CD4-positive, alpha-beta T cell (primary cell): ENCODE data around the gene EMILIN3. TPM values are rescaled to one million over a fixed set of nuclear protein-coding genes. Genes with fewer than 3 reads are reported as not detected.

Source experiments
- ATAC-seq: fragments of 200-7000 bp; cut with Tn5 transposase; one replicate; pipeline ENCODE4 v1.10.0; 2022; ENCODE audit warnings: mild to moderate bottlenecking; ENCODE audit not compliant: poor library complexity
- CTCF ChIA-PET: fragments of 350-600 bp; sonication (Branson Sonifier 250); formaldehyde crosslinking; loops from one replicate; lab custom pipeline; 2021; ENCODE audit warnings: antibody characterized with exemption, inconsistent platforms; lab: Charles Lee
- POLR2A ChIA-PET: fragments of 350-600 bp; sonication (Branson Sonifier 250); formaldehyde crosslinking; loops from one replicate; lab custom pipeline; 2021; ENCODE audit warnings: antibody characterized with exemption, inconsistent platforms; lab: Charles Lee
- DNase-seq, 14 experiments: peaks; one replicate each; pipeline ENCODE4 v3.0.0-alpha.2; 2013 to 2020; ENCODE audit warnings: mixed read lengths in 2 of 14
- H3K27ac ChIP-seq, 2 donors: one replicate each; pipeline versions ENCODE4 v1.5.1 to v1.7.0; 2013; ENCODE audit warnings: low read length in 2 of 2, low read depth in 1 of 2, mild to moderate bottlenecking in 1 of 2
- H3K27me3 ChIP-seq, 2 experiments: 1 replicate in 1 of 2; 2 replicates in 1 of 2; pipeline versions ENCODE4 v1.6.1 to v1.7.0; 2013; ENCODE audit warnings: low read length in 2 of 2, control low read depth in 1 of 2, mild to moderate bottlenecking in 1 of 2, moderate library complexity in 1 of 2; ENCODE audit not compliant: insufficient read depth in 2 of 2, control insufficient read depth in 1 of 2
- H3K36me3 ChIP-seq: one replicate; pipeline ENCODE4 v1.6.1; 2013; ENCODE audit warnings: low read length, control low read depth; ENCODE audit not compliant: insufficient read depth
- H3K4me1 ChIP-seq: one replicate; pipeline ENCODE4 v1.6.1; 2013; ENCODE audit warnings: low read length, control low read depth; ENCODE audit not compliant: insufficient read depth
- H3K4me3 ChIP-seq: one replicate; pipeline ENCODE4 v1.5.1; 2013; ENCODE audit warnings: mild to moderate bottlenecking, low read length, moderate library complexity
- H3K9me3 ChIP-seq, 2 experiments: 1 replicate in 1 of 2; 2 replicates in 1 of 2; pipeline versions ENCODE4 v1.6.1 to v1.7.0; 2013; ENCODE audit warnings: low read length in 2 of 2, mild to moderate bottlenecking in 2 of 2, control low read depth in 1 of 2, moderate library complexity in 1 of 2; ENCODE audit not compliant: control insufficient read depth in 1 of 2, insufficient read depth in 1 of 2
- H3K27ac Mint-ChIP-seq: one replicate; pipeline ENCODE4 v1.8.0; 2020; ENCODE audit warnings: mixed read lengths
- H3K27me3 Mint-ChIP-seq: one replicate; pipeline ENCODE4 v1.8.0; 2021; ENCODE audit warnings: mixed read lengths
- H3K36me3 Mint-ChIP-seq: one replicate; pipeline ENCODE4 v1.8.0; 2021; ENCODE audit warnings: low read depth, mixed read lengths
- H3K4me1 Mint-ChIP-seq: one replicate; pipeline ENCODE4 v1.8.0; 2021; ENCODE audit warnings: low read depth, mixed read lengths
- H3K4me3 Mint-ChIP-seq: one replicate; pipeline ENCODE4 v1.8.0; 2020; ENCODE audit warnings: mild to moderate bottlenecking, mixed read lengths
- H3K9me3 Mint-ChIP-seq: one replicate; pipeline ENCODE4 v1.8.0; 2020; ENCODE audit warnings: mixed read lengths
- intact Hi-C, 2 experiments: fragments of 100-400 bp; cut with DNase I in 1 of 2; cut with micrococcal nuclease in 1 of 2; formaldehyde crosslinking; loops; one replicate each; pipeline versions ENCODE4 v1.15.1 to v1.9.0; 2023 to 2025; cut with DNase I, micrococcal nuclease
- total RNA-seq, 174 experiments: library from RNA in 2 of 174; stranded (reverse) in 2 of 174; gene quantifications; one replicate each; pipeline ENCODE4 v1.2.3 and lab custom pipeline; 2021 to 2026
- TF ChIP-seq, protein P1 (sequence below): fragments of 200-600 bp; IDR thresholded peaks from one replicate; pipeline ENCODE4 v1.8.0; 2022; ENCODE audit warnings: antibody characterized with exemption, mild to moderate bottlenecking

The EMILIN3 gene
- total RNA-seq, 2 experiments from 2014 or later, result 0.11 to 0.22 TPM

DNA sequence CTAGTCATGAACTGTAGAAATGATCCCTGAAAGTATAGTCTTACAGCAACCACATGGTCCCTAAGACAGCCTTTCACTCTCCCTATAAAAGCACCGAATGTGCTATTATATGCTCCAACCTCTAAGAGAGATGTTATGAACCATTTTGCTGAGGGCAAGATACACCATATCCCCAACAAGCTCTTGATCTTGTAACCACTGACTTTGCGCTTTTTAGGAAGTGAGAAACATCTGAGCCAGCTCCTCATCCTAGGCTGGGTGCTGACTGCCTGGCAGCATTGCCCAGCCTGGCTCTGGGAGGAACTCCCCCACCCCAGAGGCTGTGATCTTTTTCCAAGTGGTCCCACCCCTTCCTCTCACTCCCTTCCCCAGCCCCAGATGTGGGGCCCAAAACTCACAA is 3.1 kb upstream of the EMILIN3 start:
- Mint-ChIP-seq H3K4me1 (peaks cover 8% of the 10 kb centered on the region), H3K27me3 (peaks cover 56% of the 10 kb centered on the region)

DNA sequence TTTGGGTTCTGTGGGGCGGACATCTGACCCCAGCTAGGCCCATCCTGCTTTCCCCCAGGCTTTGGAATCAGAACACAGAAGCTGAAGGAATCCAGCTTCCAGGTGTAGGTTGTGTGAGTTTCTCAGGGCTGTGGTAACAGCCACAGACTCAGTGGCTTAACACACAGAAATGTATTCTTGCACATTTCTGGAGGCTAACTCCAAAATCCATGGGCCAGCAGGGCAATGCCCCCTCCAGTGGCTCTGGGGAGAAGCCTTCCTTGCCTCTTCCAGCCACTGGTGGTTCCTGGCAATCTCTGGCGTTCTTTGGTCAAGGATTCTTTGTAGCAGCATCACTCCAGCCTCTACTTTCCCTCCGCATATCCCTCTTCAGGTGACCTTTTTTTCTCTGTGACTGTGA is 1.3 kb upstream of the EMILIN3 start:
- H3K4me1 Mint-ChIP-seq, result peaks cover 8% of the 10 kb centered on the region
- H3K27me3 Mint-ChIP-seq, result peaks cover 49% of the 10 kb centered on the region
- DNase-seq (no peak), ATAC-seq (no peak)
- Histone ChIP-seq H3K27me3 (peaks cover 20 to 44% of the 10 kb centered on the region in 2 experiments), H3K27ac (no peak overlapping the region), H3K4me1 (no peaks in the 10 kb centered on the region), H3K36me3 (no peaks in the 10 kb centered on the region), H3K9me3 (peaks cover 6 to 19% of the 10 kb centered on the region in 2 experiments), H3K4me3 (no peak overlapping the region)
- peaks cover 5% of the 10 kb centered on the region for H3K9me3 Mint-ChIP-seq
- CTCF ChIA-PET, result no interaction called here
- TF ChIP-seq, protein P1, sequence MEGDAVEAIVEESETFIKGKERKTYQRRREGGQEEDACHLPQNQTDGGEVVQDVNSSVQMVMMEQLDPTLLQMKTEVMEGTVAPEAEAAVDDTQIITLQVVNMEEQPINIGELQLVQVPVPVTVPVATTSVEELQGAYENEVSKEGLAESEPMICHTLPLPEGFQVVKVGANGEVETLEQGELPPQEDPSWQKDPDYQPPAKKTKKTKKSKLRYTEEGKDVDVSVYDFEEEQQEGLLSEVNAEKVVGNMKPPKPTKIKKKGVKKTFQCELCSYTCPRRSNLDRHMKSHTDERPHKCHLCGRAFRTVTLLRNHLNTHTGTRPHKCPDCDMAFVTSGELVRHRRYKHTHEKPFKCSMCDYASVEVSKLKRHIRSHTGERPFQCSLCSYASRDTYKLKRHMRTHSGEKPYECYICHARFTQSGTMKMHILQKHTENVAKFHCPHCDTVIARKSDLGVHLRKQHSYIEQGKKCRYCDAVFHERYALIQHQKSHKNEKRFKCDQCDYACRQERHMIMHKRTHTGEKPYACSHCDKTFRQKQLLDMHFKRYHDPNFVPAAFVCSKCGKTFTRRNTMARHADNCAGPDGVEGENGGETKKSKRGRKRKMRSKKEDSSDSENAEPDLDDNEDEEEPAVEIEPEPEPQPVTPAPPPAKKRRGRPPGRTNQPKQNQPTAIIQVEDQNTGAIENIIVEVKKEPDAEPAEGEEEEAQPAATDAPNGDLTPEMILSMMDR, result no peak
- no peak overlapping the region for H3K27ac Mint-ChIP-seq
- no peak overlapping the region for H3K4me3 Mint-ChIP-seq
- POLR2A ChIA-PET, result no interaction called here
- intact Hi-C loops, result no loop called here
- no peaks in the 10 kb centered on the region for H3K36me3 Mint-ChIP-seq

More for the DNA sequence above, 3.1 kb upstream of the EMILIN3 start:
- Mint-ChIP-seq H3K36me3 (no peaks in the 10 kb centered on the region), H3K9me3 (peaks cover 5% of the 10 kb centered on the region), H3K4me3 (no peak overlapping the region), H3K27ac (no peak overlapping the region)
- TF ChIP-seq, protein P1, result no peak
- ATAC-seq (no peak), DNase-seq (no peak)
- H3K4me1 ChIP-seq, result no peaks in the 10 kb centered on the region
- ChIA-PET CTCF (no interaction called here), POLR2A (interaction anchor here (0.6 kb wide), 1 partner anchor 16 kb away, joined by 3 read pairs; no protein-coding TSS in a partner anchor)
- H3K36me3 ChIP-seq, result no peaks in the 10 kb centered on the region
- peaks cover 6 to 24% of the 10 kb centered on the region in 2 experiments for H3K9me3 ChIP-seq
- peaks cover 22 to 43% of the 10 kb centered on the region in 2 experiments for H3K27me3 ChIP-seq
- H3K27ac ChIP-seq, result no peak overlapping the region
- intact Hi-C loops, result no loop called here
- H3K4me3 ChIP-seq, result no peak overlapping the region

DNA sequence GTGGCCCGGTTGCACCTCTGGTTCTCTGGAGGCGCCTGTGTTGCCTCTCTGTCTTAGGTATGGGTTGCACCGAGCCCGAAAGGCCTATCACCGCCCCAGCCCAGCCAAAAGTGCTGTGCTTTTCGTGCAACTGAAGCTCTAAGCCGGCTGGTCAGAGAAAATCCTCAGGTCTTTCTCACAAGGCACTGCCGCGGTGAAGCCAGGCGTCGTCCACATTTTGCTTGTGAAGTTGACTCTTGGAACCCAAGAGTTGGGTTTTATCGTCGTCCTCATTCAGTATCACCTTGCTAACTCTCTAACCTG is 726 bp upstream of the EMILIN3 start:
- Histone ChIP-seq H3K36me3 (no peaks in the 10 kb centered on the region), H3K4me1 (no peaks in the 10 kb centered on the region), H3K27ac (no peak overlapping the region), H3K9me3 (peaks cover 6 to 17% of the 10 kb centered on the region in 2 experiments), H3K4me3 (no peak overlapping the region), H3K27me3 (peaks cover 20 to 44% of the 10 kb centered on the region in 2 experiments)
- Mint-ChIP-seq H3K4me1 (peaks cover 8% of the 10 kb centered on the region), H3K36me3 (no peaks in the 10 kb centered on the region), H3K9me3 (peaks cover 5% of the 10 kb centered on the region), H3K27me3 (peaks cover 44% of the 10 kb centered on the region), H3K27ac (no peak overlapping the region), H3K4me3 (peak overlapping the region; percentile 89)
- POLR2A ChIA-PET, result no interaction called here
- DNase-seq, result no peak
- TF ChIP-seq, protein P1, result no peak
- ATAC-seq, result no peak
- intact Hi-C loops, result no loop called here
- CTCF ChIA-PET, result no interaction called here
